Measurements from ENCODE around the gene SFTPB.
"Not testable (repeated sequence)": the region's sequence is repeated elsewhere in the genome, so short reads cannot be mapped to it uniquely, and the experiment has no call there.

SFTPB gene

GRCh38 chr2:85660301-85660700, 7.7 kb downstream of the SFTPB start:
- in situ Hi-C loops (cut with HindIII; ENCODE audit: low sequenced_read_pairs): not testable (repeated sequence)

- in situ Hi-C loops (cut with HindIII; ENCODE audit: low sequenced_read_pairs): loop anchor here (5.0 kb wide), 1 partner anchor 48 kb away; no protein-coding TSS in a partner anchor
Measured at GRCh38 chr2:85659324-85659981, 8.5 kb downstream of the SFTPB start.

GRCh38 chr2:85657399-85657798, 10.6 kb downstream of the SFTPB start:
- in situ Hi-C loops (cut with HindIII; ENCODE audit: low sequenced_read_pairs): loop anchor here (5.0 kb wide), 1 partner anchor 50 kb away; no protein-coding TSS in a partner anchor

- in situ Hi-C loops (cut with HindIII; ENCODE audit: low sequenced_read_pairs): loop anchor here (5.0 kb wide), 1 partner anchor 51 kb away; no protein-coding TSS in a partner anchor
Measured at GRCh38 chr2:85656468-85656867, 11.5 kb downstream of the SFTPB start.

GRCh38 chr2:85655961-85656417, 12.0 kb downstream of the SFTPB start:
- in situ Hi-C loops (cut with HindIII; ENCODE audit: low sequenced_read_pairs): loop anchor here (5.0 kb wide), 1 partner anchor 51 kb away; no protein-coding TSS in a partner anchor

GRCh38 chr2:85653996-85654395, 14.0 kb downstream of the SFTPB start:
- in situ Hi-C loops (cut with HindIII; ENCODE audit: low sequenced_read_pairs): no loop called here

- in situ Hi-C loops (cut with HindIII; ENCODE audit: low sequenced_read_pairs): no loop called here
Measured at GRCh38 chr2:85652056-85652455, 15.9 kb downstream of the SFTPB start.

GRCh38 chr2:85651097-85651496, 16.9 kb downstream of the SFTPB start:
- in situ Hi-C loops (cut with HindIII; ENCODE audit: low sequenced_read_pairs): no loop called here

GRCh38 chr2:85650456-85650855, 17.5 kb downstream of the SFTPB start:
- in situ Hi-C loops (cut with HindIII; ENCODE audit: low sequenced_read_pairs): no loop called here

GRCh38 chr2:85649201-85650190, 18.5 kb downstream of the SFTPB start:
- in situ Hi-C loops (cut with HindIII; ENCODE audit: low sequenced_read_pairs): no loop called here

GRCh38 chr2:85648619-85649018, 19.4 kb downstream of the SFTPB start:
- in situ Hi-C loops (cut with HindIII; ENCODE audit: low sequenced_read_pairs): no loop called here

- in situ Hi-C loops (cut with HindIII; ENCODE audit: low sequenced_read_pairs): no loop called here
Measured at GRCh38 chr2:85647823-85648526, 20.0 kb downstream of the SFTPB start.

- in situ Hi-C loops (cut with HindIII; ENCODE audit: low sequenced_read_pairs): no loop called here
Measured at GRCh38 chr2:85646166-85646565, 21.8 kb downstream of the SFTPB start.

- in situ Hi-C loops (cut with HindIII; ENCODE audit: low sequenced_read_pairs): no loop called here
Measured at GRCh38 chr2:85644909-85645308, 23.1 kb downstream of the SFTPB start.

GRCh38 chr2:85642725-85643124, 25.3 kb downstream of the SFTPB start:
- in situ Hi-C loops (cut with HindIII; ENCODE audit: low sequenced_read_pairs): no loop called here

GRCh38 chr2:85635636-85636035, 32.4 kb downstream of the SFTPB start:
- in situ Hi-C loops (cut with HindIII; ENCODE audit: low sequenced_read_pairs): no loop called here

GRCh38 chr2:85635011-85635410, 33.0 kb downstream of the SFTPB start:
- in situ Hi-C loops (cut with HindIII; ENCODE audit: low sequenced_read_pairs): no loop called here

GRCh38 chr2:85631316-85631715, 36.7 kb downstream of the SFTPB start:
- in situ Hi-C loops (cut with HindIII; ENCODE audit: low sequenced_read_pairs): no loop called here

GRCh38 chr2:85628658-85629057, 39.3 kb downstream of the SFTPB start:
- in situ Hi-C loops (cut with HindIII; ENCODE audit: low sequenced_read_pairs): no loop called here

- in situ Hi-C loops (cut with HindIII; ENCODE audit: low sequenced_read_pairs): no loop called here
Measured at GRCh38 chr2:85623991-85624390, 44.0 kb downstream of the SFTPB start.

GRCh38 chr2:85621338-85621737, 46.7 kb downstream of the SFTPB start:
- in situ Hi-C loops (cut with HindIII; ENCODE audit: low sequenced_read_pairs): no loop called here
